ENCODE data around the gene SPOUT1. TPM values are rescaled to one million over a fixed set of nuclear protein-coding genes. Genes with fewer than 3 reads are reported as not detected.

The SPOUT1 gene
- total RNA-seq, 2 experiments from 2014 or later: 22.2 to 27.6 TPM

GRCh38 chr9:128822407-128823042 is 7.1 kb downstream of the SPOUT1 start:
- Histone ChIP-seq H3K27me3 (ENCODE audit: control insufficient read depth in 1 of 2, insufficient read depth in 2 of 2, low read length in 2 of 2) (no peaks in the 10 kb centered on the region), H3K4me3 (ENCODE audit: low read length) (no peak overlapping the region), H3K4me1 (ENCODE audit: insufficient read depth, low read length) (peaks cover 22% of the 10 kb centered on the region), H3K36me3 (ENCODE audit: insufficient read depth, low read length) (peaks cover 58% of the 10 kb centered on the region), H3K9me3 (ENCODE audit: control insufficient read depth in 1 of 2, insufficient read depth in 1 of 2, low read length in 2 of 2) (peaks cover 0 to 4% of the 10 kb centered on the region in 2 experiments), H3K27ac (ENCODE audit: low read depth in 1 of 2, low read length in 2 of 2) (no peak overlapping the region)
- ChIA-PET CTCF (no interaction called here), POLR2A (no interaction called here)
- no peak overlapping the region for H3K4me3 Mint-ChIP-seq
- H3K4me1 Mint-ChIP-seq (ENCODE audit: low read depth): peaks cover 11% of the 10 kb centered on the region
- H3K27ac Mint-ChIP-seq: no peak overlapping the region
- intact Hi-C loops (cut with DNase I, micrococcal nuclease): no loop called here
- no peaks in the 10 kb centered on the region for H3K9me3 Mint-ChIP-seq
- H3K27me3 Mint-ChIP-seq: no peaks in the 10 kb centered on the region
- DNase-seq (no peak), ATAC-seq (ENCODE audit: poor library complexity) (no peak)
- H3K36me3 Mint-ChIP-seq (ENCODE audit: low read depth): peaks cover 53% of the 10 kb centered on the region
- TF ChIP-seq CTCF (IDR thresholded peaks at IDR 0.05): no peak

GRCh38 chr9:128821584-128822406 is 7.8 kb downstream of the SPOUT1 start:
- Mint-ChIP-seq H3K9me3 (no peaks in the 10 kb centered on the region), H3K4me1 (ENCODE audit: low read depth) (peaks cover 11% of the 10 kb centered on the region), H3K27me3 (no peaks in the 10 kb centered on the region), H3K27ac (no peak overlapping the region), H3K36me3 (ENCODE audit: low read depth) (peaks cover 46% of the 10 kb centered on the region), H3K4me3 (peak overlapping the region; percentile 54)
- H3K36me3 ChIP-seq (ENCODE audit: insufficient read depth, low read length): peaks cover 52% of the 10 kb centered on the region
- ATAC-seq (ENCODE audit: poor library complexity) (no peak), DNase-seq (no peak)
- ChIA-PET CTCF (no interaction called here), POLR2A (no interaction called here)
- H3K4me1 ChIP-seq (ENCODE audit: insufficient read depth, low read length): peaks cover 23% of the 10 kb centered on the region
- H3K9me3 ChIP-seq (ENCODE audit: control insufficient read depth in 1 of 2, insufficient read depth in 1 of 2, low read length in 2 of 2): peaks cover 0 to 8% of the 10 kb centered on the region in 2 experiments
- H3K27me3 ChIP-seq (ENCODE audit: control insufficient read depth in 1 of 2, insufficient read depth in 2 of 2, low read length in 2 of 2): no peaks in the 10 kb centered on the region
- no peak overlapping the region for H3K27ac ChIP-seq (ENCODE audit: low read depth in 1 of 2, low read length in 2 of 2)
- intact Hi-C loops (cut with DNase I, micrococcal nuclease): no loop called here
- no peak for TF ChIP-seq CTCF (IDR thresholded peaks at IDR 0.05)
- no peak overlapping the region for H3K4me3 ChIP-seq (ENCODE audit: low read length)

- peaks cover 23% of the 10 kb centered on the region for H3K4me1 ChIP-seq (ENCODE audit: insufficient read depth, low read length)
- ATAC-seq (ENCODE audit: poor library complexity) (no peak), DNase-seq (no peak)
- H3K36me3 Mint-ChIP-seq (ENCODE audit: low read depth): peaks cover 37% of the 10 kb centered on the region
- ChIA-PET CTCF (no interaction called here), POLR2A (interaction anchor here (3.1 to 3.7 kb wide), 2 partner anchors 9 to 96 kb away, joined by 29 to 61 read pairs; partner anchors contain the start of genes SPOUT1 and ZDHHC12)
- H3K9me3 Mint-ChIP-seq: no peaks in the 10 kb centered on the region
- peak overlapping the region; percentile 89 for H3K4me3 Mint-ChIP-seq
- peaks cover 0 to 8% of the 10 kb centered on the region in 2 experiments for H3K9me3 ChIP-seq (ENCODE audit: control insufficient read depth in 1 of 2, insufficient read depth in 1 of 2, low read length in 2 of 2)
- no peak overlapping the region for H3K27ac ChIP-seq (ENCODE audit: low read depth in 1 of 2, low read length in 2 of 2)
- TF ChIP-seq CTCF (IDR thresholded peaks at IDR 0.05): no peak
- H3K4me3 ChIP-seq (ENCODE audit: low read length): no peak overlapping the region
- intact Hi-C loops (cut with DNase I, micrococcal nuclease): no loop called here
- H3K36me3 ChIP-seq (ENCODE audit: insufficient read depth, low read length): peaks cover 45% of the 10 kb centered on the region
- no peaks in the 10 kb centered on the region for H3K27me3 ChIP-seq (ENCODE audit: control insufficient read depth in 1 of 2, insufficient read depth in 2 of 2, low read length in 2 of 2)
- H3K27ac Mint-ChIP-seq: no peak overlapping the region
- peaks cover 11% of the 10 kb centered on the region for H3K4me1 Mint-ChIP-seq (ENCODE audit: low read depth)
- H3K27me3 Mint-ChIP-seq: no peaks in the 10 kb centered on the region
Observed at GRCh38 chr9:128820665-128821583, 8.7 kb downstream of the SPOUT1 start.
